Loucy (cell line): ENCODE data around the gene SOS1.

ENCODE experiments used
- EZH2phosphoT487 ChIP-seq: fragments of 200-600 bp; IDR thresholded peaks from 2 replicates; pipeline ENCODE4 v1.6.1; 2018; ENCODE audit warnings: antibody characterized with exemption, mild to moderate bottlenecking, moderate library complexity, borderline replicate concordance
- TF ChIP-seq, protein P1 (sequence below): fragments of 200-600 bp; sonication (generic); conservative IDR thresholded peaks from 2 replicates; pipeline ENCODE4 v1.5.1; 2014; ENCODE audit warnings: mild to moderate bottlenecking, antibody characterized with exemption, low read length

DNA sequence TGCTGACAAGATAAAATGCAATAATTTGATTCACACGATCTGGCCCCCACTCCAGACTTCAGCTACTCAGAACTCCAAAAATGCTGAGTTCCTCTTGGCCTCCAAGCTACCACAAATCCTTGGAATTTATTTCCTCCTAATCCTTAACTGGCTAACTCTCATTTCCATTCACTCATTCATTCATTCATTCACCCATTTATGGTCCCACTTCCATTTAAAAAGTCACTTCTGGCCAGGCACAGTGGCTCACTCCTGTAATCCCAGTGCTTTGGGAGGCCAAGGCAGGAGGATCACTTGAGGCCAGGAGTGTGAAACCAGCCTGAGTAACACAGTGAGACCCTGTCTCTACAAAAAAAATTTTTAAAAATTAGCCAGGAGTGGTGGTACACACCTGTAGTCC, 12.5 kb downstream of the SOS1 start:
- TF ChIP-seq, protein P1, sequence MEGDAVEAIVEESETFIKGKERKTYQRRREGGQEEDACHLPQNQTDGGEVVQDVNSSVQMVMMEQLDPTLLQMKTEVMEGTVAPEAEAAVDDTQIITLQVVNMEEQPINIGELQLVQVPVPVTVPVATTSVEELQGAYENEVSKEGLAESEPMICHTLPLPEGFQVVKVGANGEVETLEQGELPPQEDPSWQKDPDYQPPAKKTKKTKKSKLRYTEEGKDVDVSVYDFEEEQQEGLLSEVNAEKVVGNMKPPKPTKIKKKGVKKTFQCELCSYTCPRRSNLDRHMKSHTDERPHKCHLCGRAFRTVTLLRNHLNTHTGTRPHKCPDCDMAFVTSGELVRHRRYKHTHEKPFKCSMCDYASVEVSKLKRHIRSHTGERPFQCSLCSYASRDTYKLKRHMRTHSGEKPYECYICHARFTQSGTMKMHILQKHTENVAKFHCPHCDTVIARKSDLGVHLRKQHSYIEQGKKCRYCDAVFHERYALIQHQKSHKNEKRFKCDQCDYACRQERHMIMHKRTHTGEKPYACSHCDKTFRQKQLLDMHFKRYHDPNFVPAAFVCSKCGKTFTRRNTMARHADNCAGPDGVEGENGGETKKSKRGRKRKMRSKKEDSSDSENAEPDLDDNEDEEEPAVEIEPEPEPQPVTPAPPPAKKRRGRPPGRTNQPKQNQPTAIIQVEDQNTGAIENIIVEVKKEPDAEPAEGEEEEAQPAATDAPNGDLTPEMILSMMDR, result no peak
- TF ChIP-seq EZH2phosphoT487, result no peak
